NT2/D1 (cell line): ENCODE measurements around the gene KPNA6.
"Not testable (repeated sequence)": the region's sequence is repeated elsewhere in the genome, so short reads cannot be mapped to it uniquely, and the experiment has no call there.

Source experiments
- DNase-seq: peaks from one replicate; pipeline ENCODE4 v3.0.0-alpha.2; 2011; ENCODE audit warnings: low read depth, low spot score
- H3K27me3 ChIP-seq: 2 replicates; pipeline ENCODE4 v1.6.0; 2011; ENCODE audit warnings: mild to moderate bottlenecking; ENCODE audit not compliant: insufficient read length, insufficient read depth
- H3K36me3 ChIP-seq: 2 replicates; pipeline ENCODE4 v1.6.1; 2011; ENCODE audit warnings: mild to moderate bottlenecking, low read length, mixed read lengths; ENCODE audit not compliant: insufficient read depth, insufficient read length
- H3K4me1 ChIP-seq: 2 replicates; pipeline ENCODE4 v1.5.1; 2011; ENCODE audit not compliant: insufficient read depth, insufficient read length
- H3K4me3 ChIP-seq: 2 replicates; pipeline ENCODE4 v1.5.1; 2011; ENCODE audit warnings: low read depth; ENCODE audit not compliant: insufficient read length
- H3K9ac ChIP-seq: 2 replicates; pipeline ENCODE4 v1.6.0; 2011; ENCODE audit warnings: low read depth; ENCODE audit not compliant: insufficient read length
- H3K9me3 ChIP-seq: 2 replicates; pipeline ENCODE4 v1.5.1; 2011; ENCODE audit warnings: mild to moderate bottlenecking, low read length; ENCODE audit not compliant: insufficient read depth
- SUZ12 ChIP-seq: IDR thresholded peaks from 2 replicates; pipeline ENCODE4 v1.6.1; 2011; ENCODE audit not compliant: insufficient read length, insufficient read depth; ENCODE audit errors: extremely low read depth
- YY1 ChIP-seq: IDR thresholded peaks from 2 replicates; pipeline ENCODE4 v1.6.1; 2011; ENCODE audit not compliant: insufficient read length, insufficient read depth
- ZNF274 ChIP-seq: IDR thresholded peaks from 2 replicates; pipeline ENCODE4 v1.6.1; 2011; ENCODE audit warnings: mild to moderate bottlenecking, low read depth, low read length

The KPNA6 gene

DNA sequence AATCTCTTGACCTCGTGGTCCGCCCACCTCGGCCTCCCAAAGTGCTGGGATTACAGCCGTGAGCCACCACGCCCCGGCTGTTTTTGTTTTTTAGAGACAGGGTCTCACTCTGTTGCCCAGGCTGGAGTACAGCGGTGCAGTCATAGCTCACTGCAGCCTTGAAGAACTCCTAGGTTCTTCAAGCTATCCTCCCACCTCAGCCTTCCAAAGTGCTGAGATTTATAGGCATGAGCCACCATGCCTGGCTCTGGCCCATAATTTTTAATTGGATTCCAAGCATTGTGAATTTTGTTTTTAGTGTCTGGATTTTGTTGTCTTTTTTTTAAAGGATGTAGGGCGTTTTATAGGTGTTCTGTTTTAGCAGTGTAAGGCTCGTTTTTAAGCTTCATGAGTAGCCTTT lies 43.0 kb downstream of the KPNA6 start:
- no peaks in the 10 kb centered on the region for H3K4me1 ChIP-seq
- TF ChIP-seq YY1 (no peak), SUZ12 (no peak), ZNF274 (no peak)
- no peaks in the 10 kb centered on the region for H3K27me3 ChIP-seq
- peaks cover 15% of the 10 kb centered on the region for H3K36me3 ChIP-seq
- no peak overlapping the region for H3K9ac ChIP-seq
- H3K4me3 ChIP-seq, result no peak overlapping the region
- H3K9me3 ChIP-seq, result no peaks in the 10 kb centered on the region
- DNase-seq, result no peak

GRCh38 chr1:32151319-32151787 lies 43.5 kb downstream of the KPNA6 start:
- no peak for DNase-seq
- TF ChIP-seq SUZ12 (no peak), YY1 (no peak), ZNF274 (no peak)
- no peak overlapping the region for H3K4me3 ChIP-seq
- H3K9ac ChIP-seq, result no peak overlapping the region
- no peaks in the 10 kb centered on the region for H3K4me1 ChIP-seq
- peaks cover 20% of the 10 kb centered on the region for H3K36me3 ChIP-seq
- H3K27me3 ChIP-seq, result no peaks in the 10 kb centered on the region
- no peaks in the 10 kb centered on the region for H3K9me3 ChIP-seq

- no peak overlapping the region for H3K9ac ChIP-seq
- TF ChIP-seq YY1, result no peak
- TF ChIP-seq ZNF274, result no peak
- no peak for TF ChIP-seq SUZ12
- no peaks in the 10 kb centered on the region for H3K4me1 ChIP-seq
- no peaks in the 10 kb centered on the region for H3K27me3 ChIP-seq
- no peaks in the 10 kb centered on the region for H3K9me3 ChIP-seq
- no peak for DNase-seq
- H3K4me3 ChIP-seq, result no peak overlapping the region
- peaks cover 90% of the 10 kb centered on the region for H3K36me3 ChIP-seq
Observed at GRCh38 chr1:32159189-32159588, 51.3 kb downstream of the KPNA6 start.

DNA sequence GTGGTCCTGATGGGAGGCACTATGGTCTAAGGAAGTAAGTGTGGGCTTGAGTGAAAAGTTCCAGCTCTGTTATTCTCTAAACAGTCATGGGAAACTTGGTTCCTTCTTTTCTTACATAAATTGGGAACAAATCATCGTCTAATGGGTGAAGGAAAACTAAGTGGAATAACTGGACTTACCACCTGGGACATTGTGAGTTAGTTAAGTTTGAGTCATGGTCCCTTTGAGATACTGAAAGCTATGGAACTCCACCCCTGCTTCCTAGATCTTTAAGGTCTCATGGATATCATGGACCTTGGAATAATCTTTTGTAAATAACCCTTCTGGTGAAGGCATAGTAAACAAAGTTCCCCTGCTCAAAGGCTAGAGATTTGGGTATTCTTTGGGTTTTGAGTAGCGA lies 55.5 kb downstream of the KPNA6 start:
- H3K9ac ChIP-seq, result no peak overlapping the region
- H3K4me3 ChIP-seq, result no peak overlapping the region
- H3K27me3 ChIP-seq, result no peaks in the 10 kb centered on the region
- no peak for TF ChIP-seq ZNF274
- no peak for TF ChIP-seq SUZ12
- TF ChIP-seq YY1, result no peak
- no peak for DNase-seq
- H3K9me3 ChIP-seq, result no peaks in the 10 kb centered on the region
- peaks cover 88% of the 10 kb centered on the region for H3K36me3 ChIP-seq
- no peaks in the 10 kb centered on the region for H3K4me1 ChIP-seq

DNA sequence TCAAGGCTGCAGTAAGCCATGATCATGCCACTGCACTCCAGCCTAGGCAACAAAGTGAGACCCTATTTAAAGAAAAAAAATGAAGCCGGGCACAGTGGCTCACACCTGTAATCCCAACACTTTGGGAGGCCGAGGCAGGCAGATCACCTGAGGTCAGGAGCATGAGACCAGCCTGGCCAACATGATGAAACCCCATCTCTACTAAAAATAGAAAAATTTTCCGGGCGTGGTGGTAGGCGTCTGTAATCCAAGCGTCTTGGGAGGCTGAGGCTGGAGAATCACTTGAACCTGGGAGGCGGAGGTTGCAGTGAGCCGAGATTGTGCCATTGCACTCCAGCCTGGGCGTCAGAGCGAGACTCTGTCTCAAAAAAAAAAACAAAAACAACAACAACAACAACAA lies 57.8 kb downstream of the KPNA6 start:
- not testable (repeated sequence) for H3K9ac ChIP-seq, H3K4me1 ChIP-seq, H3K27me3 ChIP-seq, H3K4me3 ChIP-seq, H3K9me3 ChIP-seq, DNase-seq
- peaks cover 86% of the 10 kb centered on the region for H3K36me3 ChIP-seq

- H3K36me3 ChIP-seq, result peaks cover 88% of the 10 kb centered on the region
Observed at GRCh38 chr1:32170991-32171390, 63.1 kb downstream of the KPNA6 start.

GRCh38 chr1:32172621-32173245 lies 64.9 kb downstream of the KPNA6 start:
- Histone ChIP-seq H3K9me3 (no peaks in the 10 kb centered on the region), H3K4me3 (no peak overlapping the region)

More at GRCh38 chr1:32170991-32171390, 63.1 kb downstream of the KPNA6 start:
- no peak overlapping the region for H3K9ac ChIP-seq
- H3K4me3 ChIP-seq, result no peak overlapping the region
- no peak for TF ChIP-seq ZNF274
- no peak for TF ChIP-seq SUZ12
- TF ChIP-seq YY1, result no peak
- no peak for DNase-seq
- H3K27me3 ChIP-seq, result no peaks in the 10 kb centered on the region
- H3K9me3 ChIP-seq, result no peaks in the 10 kb centered on the region
- H3K4me1 ChIP-seq, result peaks cover 8% of the 10 kb centered on the region

More at GRCh38 chr1:32172621-32173245, 64.9 kb downstream of the KPNA6 start:
- peaks cover 8% of the 10 kb centered on the region for H3K4me1 ChIP-seq
- peaks cover 83% of the 10 kb centered on the region for H3K36me3 ChIP-seq
- no peaks in the 10 kb centered on the region for H3K27me3 ChIP-seq
- no peak overlapping the region for H3K9ac ChIP-seq
- TF ChIP-seq SUZ12 (no peak), YY1 (no peak), ZNF274 (no peak)
- DNase-seq, result no peak
